K562 (cell line): ENCODE results near the gene TMEM41A. TPM values are rescaled to one million over a fixed set of nuclear protein-coding genes. Genes with fewer than 3 reads are reported as not detected.

ENCODE experiments used
- ATAC-seq: fragments of 200-7000 bp; cut with Tn5 transposase; 3 replicates; pipeline ENCODE4 v1.9.1; 2020; ENCODE audit warnings: moderate library complexity
- BruUV-seq: library from RNA; stranded (reverse); fragments of 400-500 nt; replicated peaks from 2 replicates; lab custom pipeline; 2021; lab: Mats Ljungman, UMichigan
- CTCF ChIA-PET: fragments of 300-600 bp; formaldehyde crosslinking; extraction: SDS; loops from one replicate; lab custom pipeline; 2021; ENCODE audit warnings: low intra/inter-chr PET ratio; lab: Yijun Ruan, JAX
- POLR2A ChIA-PET: fragments of 300-600, 350-650 bp; sonication (Branson Sonifier 250); formaldehyde crosslinking; extraction: SDS; loops from one replicate; lab custom pipeline; 2021; ENCODE audit warnings: antibody characterized with exemption, inconsistent platforms; lab: Yijun Ruan, JAX
- DNase-seq, 4 experiments: peaks; one replicate each; pipeline versions ENCODE4 v3.0.0 to v3.0.0-alpha.2; 2011 to 2018; ENCODE audit warnings: low spot score in 3 of 4, mixed read lengths in 3 of 4; ENCODE audit errors: extremely low read depth in 1 of 4
- FAIRE-seq: peaks from 2 replicates; lab custom pipeline; 2011; peaks lifted over from hg19 to GRCh38; lab: Jason Lieb, UNC
- H2AFZ ChIP-seq: 2 replicates; pipeline ENCODE4 v1.6.0; 2011; ENCODE audit warnings: low read depth, low read length, control low read depth, inconsistent platforms
- H3K27ac ChIP-seq: fragments of 200-600 bp; 3 replicates; pipeline ENCODE4 v1.8.0; 2011; ENCODE audit warnings: low read depth, mild to moderate bottlenecking, control low read depth, inconsistent platforms, low read length, moderate library complexity, mixed read lengths; ENCODE audit errors: extremely low read depth
- H3K27me3 ChIP-seq, 2 experiments: fragments of 300-600 bp in 1 of 2; 2 replicates in 1 of 2; 3 replicates in 1 of 2; pipeline versions ENCODE4 v1.6.0 to v1.8.0; 2011; ENCODE audit warnings: inconsistent platforms in 2 of 2, low read length in 2 of 2, mild to moderate bottlenecking in 1 of 2, mixed read lengths in 1 of 2, moderate library complexity in 1 of 2; ENCODE audit not compliant: control insufficient read depth in 2 of 2, insufficient read depth in 2 of 2
- H3K36me3 ChIP-seq: fragments of 300-600 bp; 3 replicates; pipeline ENCODE4 v1.8.0; 2011; ENCODE audit warnings: mild to moderate bottlenecking, low read length, inconsistent platforms; ENCODE audit not compliant: control insufficient read depth, insufficient read depth
- H3K4me1 ChIP-seq, 2 experiments: fragments of 200-600 bp in 1 of 2; replicated peaks in 1 of 2; 2 replicates in 1 of 2; 3 replicates in 1 of 2; pipeline versions ENCODE4 v1.5.1 to v1.8.0; 2011; ENCODE audit warnings: inconsistent platforms in 2 of 2, low read length in 2 of 2, mild to moderate bottlenecking in 1 of 2, mixed read lengths in 1 of 2, moderate library complexity in 1 of 2; ENCODE audit not compliant: control insufficient read depth in 2 of 2, insufficient read depth in 2 of 2
- H3K4me2 ChIP-seq: 2 replicates; pipeline ENCODE4 v1.6.1; 2011; ENCODE audit warnings: low read length, control low read depth, inconsistent platforms, mixed read lengths; ENCODE audit not compliant: insufficient read depth
- H3K4me3 ChIP-seq: fragments of 200-600 bp; sonication (generic), shearing (Covaris generic); 2 replicates; pipeline ENCODE4 v1.5.1; 2016; ENCODE audit warnings: control low read depth, inconsistent platforms
- H3K79me2 ChIP-seq: fragments of 200-600 bp; 3 replicates; pipeline ENCODE4 v1.8.0; 2011; ENCODE audit warnings: low read length, inconsistent platforms; ENCODE audit not compliant: control insufficient read depth, insufficient read depth
- H3K9ac ChIP-seq, 2 experiments: 2 replicates each; pipeline versions ENCODE4 v1.6.0 to v1.6.1; 2011; ENCODE audit warnings: low read depth in 2 of 2, low read length in 2 of 2, control low read depth in 1 of 2, inconsistent platforms in 1 of 2, mild to moderate bottlenecking in 1 of 2, mixed read lengths in 1 of 2; ENCODE audit not compliant: insufficient read depth in 1 of 2
- H3K9me1 ChIP-seq: one replicate; pipeline ENCODE4 v1.6.0; 2011; ENCODE audit warnings: inconsistent platforms, mild to moderate bottlenecking, low read length, moderate library complexity; ENCODE audit not compliant: control insufficient read depth, insufficient read depth
- H3K9me3 ChIP-seq: replicated peaks from 2 replicates; pipeline ENCODE4 v1.5.1; 2011; ENCODE audit warnings: low read depth, low read length, inconsistent platforms; ENCODE audit not compliant: control insufficient read depth, insufficient read depth
- H4K20me1 ChIP-seq: replicated peaks from 2 replicates; pipeline ENCODE4 v1.6.1; 2011; ENCODE audit warnings: low read length, inconsistent platforms, mixed read lengths; ENCODE audit not compliant: control insufficient read depth, insufficient read depth
- ATF4 ChIP-seq: fragments of 450-650 bp; formaldehyde crosslinking; IDR thresholded peaks from 2 replicates; pipeline ENCODE4 v1.4.0; 2022; ENCODE audit warnings: mild to moderate bottlenecking, moderate library complexity
- EWSR1 ChIP-seq: fragments of 450-650 bp; IDR thresholded peaks from 2 replicates; pipeline ENCODE4 v1.6.1; 2018; ENCODE audit warnings: borderline replicate concordance, mild to moderate bottlenecking, low read depth, moderate library complexity; ENCODE audit not compliant: partially characterized antibody
- FUS ChIP-seq: fragments of 200-400 bp; formaldehyde crosslinking; optimal IDR thresholded peaks from 2 replicates; pipeline ENCODE3; 2017; ENCODE audit warnings: low read depth, low read length
- HBP1 ChIP-seq: fragments of 450-650 bp; formaldehyde crosslinking; IDR thresholded peaks from 2 replicates; pipeline ENCODE4 v1.4.0; 2022; ENCODE audit warnings: missing genetic modification characterization
- HNRNPH1 ChIP-seq: fragments of 200-400 bp; formaldehyde crosslinking; optimal IDR thresholded peaks from 2 replicates; pipeline ENCODE3; 2017; ENCODE audit warnings: low read depth, mild to moderate bottlenecking, low read length, moderate library complexity
- MCM2 ChIP-seq: fragments of 450-650 bp; IDR thresholded peaks from 2 replicates; pipeline ENCODE4 v1.6.1; 2017; ENCODE audit warnings: low read depth, mild to moderate bottlenecking
- MTF1 ChIP-seq: fragments of 250-450 bp; sonication (Bioruptor Pico); IDR thresholded peaks from 2 replicates; pipeline ENCODE4 v1.9.0; 2021; ENCODE audit warnings: moderate library complexity, mild to moderate bottlenecking, inconsistent platforms, borderline replicate concordance
- MXI1 ChIP-seq: IDR thresholded peaks from 2 replicates; pipeline ENCODE4 v1.6.1; 2011; ENCODE audit warnings: low read depth, mild to moderate bottlenecking, improper control_type of control experiment, low read length
- RFX7 ChIP-seq: fragments of 250-450 bp; sonication (Bioruptor Pico); IDR thresholded peaks from 2 replicates; pipeline ENCODE4 v1.5.1; 2021; ENCODE audit warnings: mild to moderate bottlenecking
- STAT5B ChIP-seq: fragments of 250-450 bp; sonication (Bioruptor Pico); IDR thresholded peaks from 2 replicates; pipeline ENCODE4 v1.8.0; 2021; ENCODE audit warnings: mild to moderate bottlenecking, inconsistent platforms
- TAL1 ChIP-seq: fragments of 450-650 bp; IDR thresholded peaks from 2 replicates; pipeline ENCODE4 v1.6.1; 2016; ENCODE audit warnings: mild to moderate bottlenecking
- TEAD1 ChIP-seq, 2 experiments: fragments of 450-650 bp in 1 of 2; sonication (generic) in 1 of 2; formaldehyde crosslinking; IDR thresholded peaks; 2 replicates each; pipeline versions ENCODE4 v1.4.0 to v1.8.0; 2020 to 2022; ENCODE audit warnings: mild to moderate bottlenecking in 2 of 2, missing genetic modification reagents in 1 of 2
- ZBTB1 ChIP-seq: sonication (generic); formaldehyde crosslinking; IDR thresholded peaks from 2 replicates; pipeline ENCODE4 v1.8.1; 2023; ENCODE audit warnings: missing genetic modification reagents, low read depth, mild to moderate bottlenecking, borderline replicate concordance
- ZNF143 ChIP-seq: sonication (generic); formaldehyde crosslinking; IDR thresholded peaks from 2 replicates; pipeline ENCODE4 v1.9.0; 2022; ENCODE audit warnings: mild to moderate bottlenecking, missing genetic modification reagents
- ZNF23 ChIP-seq: fragments of 250-450 bp; sonication (Bioruptor Pico); IDR thresholded peaks from 2 replicates; pipeline ENCODE4 v1.4.0; 2020; ENCODE audit warnings: mild to moderate bottlenecking
- ZNF398 ChIP-seq: fragments of 250-450 bp; sonication (Bioruptor Pico); IDR thresholded peaks from 2 replicates; pipeline ENCODE4 v1.8.0; 2021; ENCODE audit warnings: moderate library complexity, mild to moderate bottlenecking, inconsistent platforms
- ZNF507 ChIP-seq: conservative IDR thresholded peaks from 2 replicates; pipeline ENCODE4 v1.6.1; 2017; ENCODE audit warnings: missing genetic modification characterization, missing compliant biosample characterization
- ZNF707 ChIP-seq: fragments of 250-450 bp; sonication (Bioruptor Pico); conservative IDR thresholded peaks from 2 replicates; pipeline ENCODE4 v1.8.0; 2022; ENCODE audit warnings: inconsistent platforms, mild to moderate bottlenecking, moderate library complexity
- WGBS: fragments of 100-300 bp; shearing (Covaris generic); methylation state at CpG from one replicate; pipeline ENCODE4 v1.1.6; 2016; ENCODE audit warnings: low coverage, mixed read lengths; ENCODE audit not compliant: insufficient coverage; ENCODE audit errors: missing lambda C conversion rate; 5-methylcytosine and 5-hydroxymethylcytosine counted together
- in situ Hi-C: fragments of 300-500 bp; cut with MboI; formaldehyde crosslinking; loops from 4 replicates; pipeline ENCODE4 v1.15.0; 2018; ENCODE audit warnings: inconsistent platforms, mixed read lengths
- intact Hi-C: fragments of 100-400 bp; cut with micrococcal nuclease; formaldehyde crosslinking; loops from 2 replicates; pipeline ENCODE4 v1.14.2; 2022
- polyA plus RNA-seq, 8 experiments: library from polyadenylated mRNA; depleted of rRNA in 4 of 8; stranded (reverse) in 5 of 8; unstranded in 3 of 8; fragments of >200 nt; fragmentation: Nextera tagmentation in 2 of 8; fragmentation: Illumina TruSeq in 1 of 8; extraction: Ambion mirVana in 2 of 8; extraction: Trizol in 1 of 8; gene quantifications; 2 replicates each; pipeline versions ENCODE4 v1.2.1 to v1.2.3, GENCODE V29; 2011 to 2014; ENCODE audit warnings: inconsistent platforms in 1 of 8, missing spikeins in 1 of 8
- total RNA-seq, 7 experiments: library from RNA; depleted of rRNA in 6 of 7; stranded (reverse); fragments of >200 nt in 6 of 7; fragmentation: Illumina TruSeq in 2 of 7; extraction: Trizol in 2 of 7; gene quantifications; 2 replicates each; pipeline versions ENCODE4 v1.2.1 to v1.2.3, GENCODE V29; 2011 to 2021; ENCODE audit warnings: low replicate concordance in 1 of 7
- TF ChIP-seq, protein P1 (sequence below): fragments of 250-450 bp; sonication (Bioruptor Pico); IDR thresholded peaks from 2 replicates; pipeline ENCODE4 v1.6.1; 2021; ENCODE audit warnings: mild to moderate bottlenecking

The TMEM41A gene
- total and polyA plus RNA-seq, 9 of the 15 experiments (the other 6 are each of a cell fraction or from before 2014, with no cell fraction given) = 22.5 to 65.9 (median 31.5) TPM

DNA sequence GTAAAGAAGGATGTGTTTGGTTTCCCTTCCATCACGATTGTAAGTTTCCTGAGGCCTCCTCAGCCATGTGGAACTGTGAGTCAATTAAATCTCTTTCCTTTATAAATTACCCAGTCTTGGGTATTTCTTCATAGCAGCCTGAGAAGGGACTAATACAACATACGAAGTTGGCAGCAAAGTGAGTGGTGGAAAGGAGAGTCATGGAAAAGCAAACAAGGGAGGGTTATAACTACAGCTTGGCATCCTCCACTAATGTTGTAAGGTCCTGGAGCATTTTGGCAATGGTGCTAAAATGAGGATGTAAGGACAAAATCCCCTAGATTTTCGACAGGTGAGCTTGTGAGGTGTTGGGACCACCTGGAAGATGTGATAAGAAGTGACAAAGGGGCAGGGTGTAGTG, 5.8 kb upstream of the TMEM41A start:
- ATAC-seq (no peak), DNase-seq (no peak), FAIRE-seq (no peak)
- no TSS peak for BruUV-seq
- H3K4me3 ChIP-seq = no peak overlapping the region
- in situ Hi-C loops = no loop called here
- no peak overlapping the region for H3K27ac ChIP-seq
- H3K9ac ChIP-seq = no peak overlapping the region
- H4K20me1 ChIP-seq = no peaks in the 10 kb centered on the region
- 35% methylated on average over 3 of the region's 3 CpGs for WGBS
- H3K4me1 ChIP-seq = peaks cover 16 to 22% of the 10 kb centered on the region in 2 experiments
- H3K9me1 ChIP-seq = no peaks in the 10 kb centered on the region
- no peak overlapping the region for H2AFZ ChIP-seq
- intact Hi-C loops = no loop called here
- no peaks in the 10 kb centered on the region for H3K27me3 ChIP-seq
- no peaks in the 10 kb centered on the region for H3K36me3 ChIP-seq
- H3K79me2 ChIP-seq = no peaks in the 10 kb centered on the region
- ChIA-PET POLR2A (no interaction called here), CTCF (no interaction called here)
- H3K9me3 ChIP-seq = no peaks in the 10 kb centered on the region
- H3K4me2 ChIP-seq = no peak overlapping the region
- no peak for TF ChIP-seq EWSR1
- no peak for TF ChIP-seq RFX7 (CRISPR knock-in tag)
- no peak for TF ChIP-seq MCM2
- TF ChIP-seq ZNF143 (CRISPR knock-in tag) = no peak
- TF ChIP-seq ZNF507 = no peak
- no peak for TF ChIP-seq ZNF23 (CRISPR knock-in tag)
- TF ChIP-seq ZBTB1 (CRISPR knock-in tag) = no peak
- no peak for TF ChIP-seq STAT5B
- TF ChIP-seq ZNF707 (CRISPR knock-in tag) = no peak
- no peak for TF ChIP-seq FUS
- no peak for TF ChIP-seq HBP1 (CRISPR knock-in tag)
- TF ChIP-seq, protein P1, sequence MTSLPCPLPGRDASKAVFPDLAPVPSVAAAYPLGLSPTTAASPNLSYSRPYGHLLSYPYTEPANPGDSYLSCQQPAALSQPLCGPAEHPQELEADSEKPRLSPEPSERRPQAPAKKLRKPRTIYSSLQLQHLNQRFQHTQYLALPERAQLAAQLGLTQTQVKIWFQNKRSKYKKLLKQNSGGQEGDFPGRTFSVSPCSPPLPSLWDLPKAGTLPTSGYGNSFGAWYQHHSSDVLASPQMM (CRISPR knock-in tag) = no peak
- TF ChIP-seq TEAD1 (CRISPR knock-in tag; IDR thresholded peaks at IDR 0.05) = no peak
- no peak for TF ChIP-seq MXI1
- no peak for TF ChIP-seq ATF4
- TF ChIP-seq TAL1 = no peak
- TF ChIP-seq MTF1 (CRISPR knock-in tag) = no peak
- TF ChIP-seq HNRNPH1 = no peak
- TF ChIP-seq ZNF398 = no peak
